K562 (cell line): Measurements from ENCODE around the gene KDM5D. TPM values are rescaled to one million over a fixed set of nuclear protein-coding genes. Genes with fewer than 3 reads are reported as not detected.

Experiments
- ATAC-seq: fragments of 200-7000 bp; cut with Tn5 transposase; 3 replicates; pipeline ENCODE4 v1.9.1; 2020; ENCODE audit warnings: moderate library complexity
- BruUV-seq: library from RNA; stranded (reverse); fragments of 400-500 nt; replicated peaks from 2 replicates; lab custom pipeline; 2021; lab: Mats Ljungman, UMichigan
- CTCF ChIA-PET: fragments of 300-600 bp; formaldehyde crosslinking; extraction: SDS; loops from one replicate; lab custom pipeline; 2021; ENCODE audit warnings: low intra/inter-chr PET ratio; lab: Yijun Ruan, JAX
- POLR2A ChIA-PET: fragments of 300-600, 350-650 bp; sonication (Branson Sonifier 250); formaldehyde crosslinking; extraction: SDS; loops from one replicate; lab custom pipeline; 2021; ENCODE audit warnings: antibody characterized with exemption, inconsistent platforms; lab: Yijun Ruan, JAX
- DNase-seq, 4 experiments: peaks; one replicate each; pipeline versions ENCODE4 v3.0.0 to v3.0.0-alpha.2; 2011 to 2018; ENCODE audit warnings: low spot score in 3 of 4, mixed read lengths in 3 of 4; ENCODE audit errors: extremely low read depth in 1 of 4
- FAIRE-seq: peaks from 2 replicates; lab custom pipeline; 2011; peaks lifted over from hg19 to GRCh38; lab: Jason Lieb, UNC
- H2AFZ ChIP-seq: 2 replicates; pipeline ENCODE4 v1.6.0; 2011; ENCODE audit warnings: low read depth, low read length, control low read depth, inconsistent platforms
- H3K27ac ChIP-seq: fragments of 200-600 bp; 3 replicates; pipeline ENCODE4 v1.8.0; 2011; ENCODE audit warnings: low read depth, mild to moderate bottlenecking, control low read depth, inconsistent platforms, low read length, moderate library complexity, mixed read lengths; ENCODE audit errors: extremely low read depth
- H3K27me3 ChIP-seq, 2 experiments: fragments of 300-600 bp in 1 of 2; 2 replicates in 1 of 2; 3 replicates in 1 of 2; pipeline versions ENCODE4 v1.6.0 to v1.8.0; 2011; ENCODE audit warnings: inconsistent platforms in 2 of 2, low read length in 2 of 2, mild to moderate bottlenecking in 1 of 2, mixed read lengths in 1 of 2, moderate library complexity in 1 of 2; ENCODE audit not compliant: control insufficient read depth in 2 of 2, insufficient read depth in 2 of 2
- H3K36me3 ChIP-seq: fragments of 300-600 bp; 3 replicates; pipeline ENCODE4 v1.8.0; 2011; ENCODE audit warnings: mild to moderate bottlenecking, low read length, inconsistent platforms; ENCODE audit not compliant: control insufficient read depth, insufficient read depth
- H3K4me1 ChIP-seq, 2 experiments: fragments of 200-600 bp in 1 of 2; replicated peaks in 1 of 2; 2 replicates in 1 of 2; 3 replicates in 1 of 2; pipeline versions ENCODE4 v1.5.1 to v1.8.0; 2011; ENCODE audit warnings: inconsistent platforms in 2 of 2, low read length in 2 of 2, mild to moderate bottlenecking in 1 of 2, mixed read lengths in 1 of 2, moderate library complexity in 1 of 2; ENCODE audit not compliant: control insufficient read depth in 2 of 2, insufficient read depth in 2 of 2
- H3K4me2 ChIP-seq: 2 replicates; pipeline ENCODE4 v1.6.1; 2011; ENCODE audit warnings: low read length, control low read depth, inconsistent platforms, mixed read lengths; ENCODE audit not compliant: insufficient read depth
- H3K4me3 ChIP-seq: fragments of 200-600 bp; sonication (generic), shearing (Covaris generic); 2 replicates; pipeline ENCODE4 v1.5.1; 2016; ENCODE audit warnings: control low read depth, inconsistent platforms
- H3K79me2 ChIP-seq: fragments of 200-600 bp; 3 replicates; pipeline ENCODE4 v1.8.0; 2011; ENCODE audit warnings: low read length, inconsistent platforms; ENCODE audit not compliant: control insufficient read depth, insufficient read depth
- H3K9ac ChIP-seq, 2 experiments: 2 replicates each; pipeline versions ENCODE4 v1.6.0 to v1.6.1; 2011; ENCODE audit warnings: low read depth in 2 of 2, low read length in 2 of 2, control low read depth in 1 of 2, inconsistent platforms in 1 of 2, mild to moderate bottlenecking in 1 of 2, mixed read lengths in 1 of 2; ENCODE audit not compliant: insufficient read depth in 1 of 2
- H3K9me1 ChIP-seq: one replicate; pipeline ENCODE4 v1.6.0; 2011; ENCODE audit warnings: inconsistent platforms, mild to moderate bottlenecking, low read length, moderate library complexity; ENCODE audit not compliant: control insufficient read depth, insufficient read depth
- H3K9me3 ChIP-seq: replicated peaks from 2 replicates; pipeline ENCODE4 v1.5.1; 2011; ENCODE audit warnings: low read depth, low read length, inconsistent platforms; ENCODE audit not compliant: control insufficient read depth, insufficient read depth
- H4K20me1 ChIP-seq: replicated peaks from 2 replicates; pipeline ENCODE4 v1.6.1; 2011; ENCODE audit warnings: low read length, inconsistent platforms, mixed read lengths; ENCODE audit not compliant: control insufficient read depth, insufficient read depth
- BRD4 ChIP-seq: fragments of 200-600 bp; sonication (generic); IDR thresholded peaks from 2 replicates; pipeline ENCODE4 v1.6.1; 2017; ENCODE audit warnings: inconsistent platforms
- CBX2 ChIP-seq: fragments of 200-600 bp; sonication (generic); IDR thresholded peaks from one replicate; pipeline ENCODE4 v1.6.1; 2012; ENCODE audit warnings: mild to moderate bottlenecking, low read length, inconsistent platforms; ENCODE audit not compliant: insufficient read depth, poor library complexity, severe bottlenecking
- HNRNPL ChIP-seq: fragments of 200-400 bp; formaldehyde crosslinking; IDR thresholded peaks from 2 replicates; pipeline ENCODE4 v1.6.1; 2017; ENCODE audit warnings: low read depth, mild to moderate bottlenecking, low read length
- MCM7 ChIP-seq, 2 experiments: fragments of 450-650 bp; IDR thresholded peaks; 2 replicates each; pipeline ENCODE4 v1.6.1; 2016 to 2018
- MYNN ChIP-seq, 2 experiments: sonication (generic); formaldehyde crosslinking in 1 of 2; IDR thresholded peaks; 2 replicates each; pipeline versions ENCODE4 v1.5.0 to v1.6.1; 2016 to 2020; ENCODE audit warnings: antibody characterized with exemption in 1 of 2, missing genetic modification reagents in 1 of 2
- POLR2AphosphoS5 ChIP-seq: IDR thresholded peaks from 2 replicates; pipeline ENCODE4 v1.6.1; 2011; ENCODE audit warnings: mild to moderate bottlenecking, low read depth, low read length, moderate library complexity; ENCODE audit not compliant: control insufficient read depth, insufficient read depth
- POU5F1 ChIP-seq: fragments of 150-350 bp; IDR thresholded peaks from 2 replicates; pipeline ENCODE4 v1.6.1; 2014; ENCODE audit warnings: borderline replicate concordance, low read length, low read depth, mild to moderate bottlenecking; ENCODE audit not compliant: partially characterized antibody
- RBM17 ChIP-seq: fragments of 200-400 bp; formaldehyde crosslinking; IDR thresholded peaks from 2 replicates; pipeline ENCODE4 v1.6.1; 2017; ENCODE audit warnings: low read depth, mild to moderate bottlenecking, low read length, borderline replicate concordance
- RCOR1 ChIP-seq, 2 experiments: IDR thresholded peaks; 2 replicates each; pipeline ENCODE4 v1.6.1; 2012; ENCODE audit warnings: low read depth in 2 of 2, low read length in 2 of 2, borderline replicate concordance in 1 of 2, improper control_type of control experiment in 1 of 2
- SP1 ChIP-seq: sonication (generic); formaldehyde crosslinking; IDR thresholded peaks from 2 replicates; pipeline ENCODE4 v1.8.1; 2022; ENCODE audit warnings: mild to moderate bottlenecking, missing genetic modification reagents
- ZFPM2 ChIP-seq: fragments of 250-450 bp; sonication (Bioruptor Pico); IDR thresholded peaks from 2 replicates; pipeline ENCODE4 v1.5.1; 2022; ENCODE audit warnings: mild to moderate bottlenecking
- WGBS: fragments of 100-300 bp; shearing (Covaris generic); methylation state at CpG from one replicate; pipeline ENCODE4 v1.1.6; 2016; ENCODE audit warnings: low coverage, mixed read lengths; ENCODE audit not compliant: insufficient coverage; ENCODE audit errors: missing lambda C conversion rate; 5-methylcytosine and 5-hydroxymethylcytosine counted together
- in situ Hi-C: fragments of 300-500 bp; cut with MboI; formaldehyde crosslinking; loops from 4 replicates; pipeline ENCODE4 v1.15.0; 2018; ENCODE audit warnings: inconsistent platforms, mixed read lengths
- intact Hi-C: fragments of 100-400 bp; cut with micrococcal nuclease; formaldehyde crosslinking; loops from 2 replicates; pipeline ENCODE4 v1.14.2; 2022
- polyA plus RNA-seq, 8 experiments: library from polyadenylated mRNA; depleted of rRNA in 4 of 8; stranded (reverse) in 5 of 8; unstranded in 3 of 8; fragments of >200 nt; fragmentation: Nextera tagmentation in 2 of 8; fragmentation: Illumina TruSeq in 1 of 8; extraction: Ambion mirVana in 2 of 8; extraction: Trizol in 1 of 8; gene quantifications; 2 replicates each; pipeline versions ENCODE4 v1.2.1 to v1.2.3, GENCODE V29; 2011 to 2014; ENCODE audit warnings: inconsistent platforms in 1 of 8, missing spikeins in 1 of 8
- total RNA-seq, 7 experiments: library from RNA; depleted of rRNA in 6 of 7; stranded (reverse); fragments of >200 nt in 6 of 7; fragmentation: Illumina TruSeq in 2 of 7; extraction: Trizol in 2 of 7; gene quantifications; 2 replicates each; pipeline versions ENCODE4 v1.2.1 to v1.2.3, GENCODE V29; 2011 to 2021; ENCODE audit warnings: low replicate concordance in 1 of 7
- TF ChIP-seq, protein P1 (sequence below), 2 experiments: fragments of 450-650 bp; IDR thresholded peaks; 2 replicates each; pipeline ENCODE4 v1.6.1; 2016
- TF ChIP-seq, protein P2 (sequence below), 2 experiments: IDR thresholded peaks; 2 replicates each; pipeline ENCODE4 v1.6.1; 2012; ENCODE audit warnings: improper control_type of control experiment in 2 of 2, low read depth in 2 of 2, low read length in 2 of 2, borderline replicate concordance in 1 of 2
- TF ChIP-seq, protein P3 (sequence below): fragments of 450-650 bp; formaldehyde crosslinking; IDR thresholded peaks from 2 replicates; pipeline ENCODE4 v1.4.0; 2022; ENCODE audit warnings: mild to moderate bottlenecking, moderate library complexity
- TF ChIP-seq, protein P4 (sequence below): fragments of 250-450 bp; sonication (Bioruptor Pico); IDR thresholded peaks from 2 replicates; pipeline ENCODE4 v1.4.0; 2020; ENCODE audit warnings: mild to moderate bottlenecking
- TF ChIP-seq, protein P5 (sequence below), 2 experiments: fragments of 450-650 bp in 1 of 2; sonication (generic) in 1 of 2; formaldehyde crosslinking; conservative IDR thresholded peaks; 2 replicates each; pipeline versions ENCODE4 v1.4.0 to v1.8.1; 2020 to 2022; ENCODE audit warnings: mild to moderate bottlenecking in 1 of 2, missing genetic modification reagents in 1 of 2

Gene KDM5D
- total and polyA plus RNA-seq, 9 of the 15 experiments (the other 6 are each of a cell fraction or from before 2014, with no cell fraction given): 0.27 TPM; not detected in 8

DNA sequence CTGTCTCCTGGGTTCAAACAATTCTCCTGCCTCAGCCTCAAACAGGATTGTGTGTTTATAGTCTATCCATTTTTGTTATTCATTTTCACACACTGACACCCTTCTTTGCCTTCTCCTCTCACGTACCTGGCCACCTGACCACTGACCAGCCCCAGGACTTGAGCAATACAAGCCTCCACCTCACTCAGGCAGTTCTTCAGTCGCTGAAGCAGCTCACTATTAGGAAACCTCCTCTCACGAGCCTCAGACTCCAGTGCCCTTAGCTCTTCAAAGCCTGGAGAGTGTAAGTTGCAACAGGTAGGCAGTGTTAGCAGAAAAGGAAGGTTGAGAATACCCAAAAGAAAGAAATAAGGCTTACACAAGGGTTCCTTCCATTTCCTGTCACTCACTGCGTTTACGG is 29.3 kb downstream of the KDM5D start:
- no peaks in the 10 kb centered on the region for H3K27me3 ChIP-seq
- H3K36me3 ChIP-seq: no peaks in the 10 kb centered on the region
- H3K27ac ChIP-seq: no peak overlapping the region
- no TSS peak for BruUV-seq
- no peak overlapping the region for H3K4me3 ChIP-seq
- ATAC-seq (no peak), FAIRE-seq (no peak), DNase-seq (no peak)
- in situ Hi-C loops (no loop called here), intact Hi-C loops (no loop called here)
- no peaks in the 10 kb centered on the region for H3K9me3 ChIP-seq
- POLR2A ChIA-PET: no interaction called here
- WGBS: no CpG with 5 or more reads among the region's 5 CpGs
- no peak overlapping the region for H2AFZ ChIP-seq
- no peaks in the 10 kb centered on the region for H3K4me1 ChIP-seq
- H3K79me2 ChIP-seq: no peaks in the 10 kb centered on the region
- H3K9ac ChIP-seq: no peak overlapping the region
- no peaks in the 10 kb centered on the region for H4K20me1 ChIP-seq
- CTCF ChIA-PET: no interaction called here
- no peaks in the 10 kb centered on the region for H3K9me1 ChIP-seq
- no peak overlapping the region for H3K4me2 ChIP-seq
- TF ChIP-seq, protein P1, sequence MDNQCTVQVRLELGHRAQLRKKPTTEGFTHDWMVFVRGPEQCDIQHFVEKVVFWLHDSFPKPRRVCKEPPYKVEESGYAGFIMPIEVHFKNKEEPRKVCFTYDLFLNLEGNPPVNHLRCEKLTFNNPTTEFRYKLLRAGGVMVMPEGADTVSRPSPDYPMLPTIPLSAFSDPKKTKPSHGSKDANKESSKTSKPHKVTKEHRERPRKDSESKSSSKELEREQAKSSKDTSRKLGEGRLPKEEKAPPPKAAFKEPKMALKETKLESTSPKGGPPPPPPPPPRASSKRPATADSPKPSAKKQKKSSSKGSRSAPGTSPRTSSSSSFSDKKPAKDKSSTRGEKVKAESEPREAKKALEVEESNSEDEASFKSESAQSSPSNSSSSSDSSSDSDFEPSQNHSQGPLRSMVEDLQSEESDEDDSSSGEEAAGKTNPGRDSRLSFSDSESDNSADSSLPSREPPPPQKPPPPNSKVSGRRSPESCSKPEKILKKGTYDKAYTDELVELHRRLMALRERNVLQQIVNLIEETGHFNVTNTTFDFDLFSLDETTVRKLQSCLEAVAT (IDR thresholded peaks at IDR 0.05): no peak
- TF ChIP-seq CBX2 (no peak), RBM17 (no peak), BRD4 (no peak), MCM7 (IDR thresholded peaks at IDR 0.05) (no peak), POLR2AphosphoS5 (no peak), HNRNPL (no peak), MYNN (IDR thresholded peaks at IDR 0.05) (no peak), MYNN (CRISPR knock-in tag; IDR thresholded peaks at IDR 0.05) (no peak), RCOR1 (IDR thresholded peaks at IDR 0.05; ENCODE audit: borderline replicate concordance in 1 of 2, low read depth in 2 of 2, low read length in 2 of 2) (no peak), ZFPM2 (CRISPR knock-in tag) (no peak), SP1 (CRISPR knock-in tag) (no peak), POU5F1 (no peak)
- TF ChIP-seq, protein P2, sequence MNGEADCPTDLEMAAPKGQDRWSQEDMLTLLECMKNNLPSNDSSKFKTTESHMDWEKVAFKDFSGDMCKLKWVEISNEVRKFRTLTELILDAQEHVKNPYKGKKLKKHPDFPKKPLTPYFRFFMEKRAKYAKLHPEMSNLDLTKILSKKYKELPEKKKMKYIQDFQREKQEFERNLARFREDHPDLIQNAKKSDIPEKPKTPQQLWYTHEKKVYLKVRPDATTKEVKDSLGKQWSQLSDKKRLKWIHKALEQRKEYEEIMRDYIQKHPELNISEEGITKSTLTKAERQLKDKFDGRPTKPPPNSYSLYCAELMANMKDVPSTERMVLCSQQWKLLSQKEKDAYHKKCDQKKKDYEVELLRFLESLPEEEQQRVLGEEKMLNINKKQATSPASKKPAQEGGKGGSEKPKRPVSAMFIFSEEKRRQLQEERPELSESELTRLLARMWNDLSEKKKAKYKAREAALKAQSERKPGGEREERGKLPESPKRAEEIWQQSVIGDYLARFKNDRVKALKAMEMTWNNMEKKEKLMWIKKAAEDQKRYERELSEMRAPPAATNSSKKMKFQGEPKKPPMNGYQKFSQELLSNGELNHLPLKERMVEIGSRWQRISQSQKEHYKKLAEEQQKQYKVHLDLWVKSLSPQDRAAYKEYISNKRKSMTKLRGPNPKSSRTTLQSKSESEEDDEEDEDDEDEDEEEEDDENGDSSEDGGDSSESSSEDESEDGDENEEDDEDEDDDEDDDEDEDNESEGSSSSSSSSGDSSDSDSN (IDR thresholded peaks at IDR 0.05; ENCODE audit: borderline replicate concordance in 1 of 2, low read depth in 2 of 2, low read length in 2 of 2): no peak
- TF ChIP-seq, protein P3, sequence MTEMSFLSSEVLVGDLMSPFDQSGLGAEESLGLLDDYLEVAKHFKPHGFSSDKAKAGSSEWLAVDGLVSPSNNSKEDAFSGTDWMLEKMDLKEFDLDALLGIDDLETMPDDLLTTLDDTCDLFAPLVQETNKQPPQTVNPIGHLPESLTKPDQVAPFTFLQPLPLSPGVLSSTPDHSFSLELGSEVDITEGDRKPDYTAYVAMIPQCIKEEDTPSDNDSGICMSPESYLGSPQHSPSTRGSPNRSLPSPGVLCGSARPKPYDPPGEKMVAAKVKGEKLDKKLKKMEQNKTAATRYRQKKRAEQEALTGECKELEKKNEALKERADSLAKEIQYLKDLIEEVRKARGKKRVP (CRISPR knock-in tag): no peak
- TF ChIP-seq, protein P4, sequence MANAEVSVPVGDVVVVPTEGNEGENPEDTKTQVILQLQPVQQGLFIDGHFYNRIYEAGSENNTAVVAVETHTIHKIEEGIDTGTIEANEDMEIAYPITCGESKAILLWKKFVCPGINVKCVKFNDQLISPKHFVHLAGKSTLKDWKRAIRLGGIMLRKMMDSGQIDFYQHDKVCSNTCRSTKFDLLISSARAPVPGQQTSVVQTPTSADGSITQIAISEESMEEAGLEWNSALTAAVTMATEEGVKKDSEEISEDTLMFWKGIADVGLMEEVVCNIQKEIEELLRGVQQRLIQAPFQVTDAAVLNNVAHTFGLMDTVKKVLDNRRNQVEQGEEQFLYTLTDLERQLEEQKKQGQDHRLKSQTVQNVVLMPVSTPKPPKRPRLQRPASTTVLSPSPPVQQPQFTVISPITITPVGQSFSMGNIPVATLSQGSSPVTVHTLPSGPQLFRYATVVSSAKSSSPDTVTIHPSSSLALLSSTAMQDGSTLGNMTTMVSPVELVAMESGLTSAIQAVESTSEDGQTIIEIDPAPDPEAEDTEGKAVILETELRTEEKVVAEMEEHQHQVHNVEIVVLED (CRISPR knock-in tag): no peak
- TF ChIP-seq, protein P5, sequence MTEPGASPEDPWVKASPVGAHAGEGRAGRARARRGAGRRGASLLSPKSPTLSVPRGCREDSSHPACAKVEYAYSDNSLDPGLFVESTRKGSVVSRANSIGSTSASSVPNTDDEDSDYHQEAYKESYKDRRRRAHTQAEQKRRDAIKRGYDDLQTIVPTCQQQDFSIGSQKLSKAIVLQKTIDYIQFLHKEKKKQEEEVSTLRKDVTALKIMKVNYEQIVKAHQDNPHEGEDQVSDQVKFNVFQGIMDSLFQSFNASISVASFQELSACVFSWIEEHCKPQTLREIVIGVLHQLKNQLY (CRISPR knock-in tag; conservative IDR thresholded peaks at IDR 0.05): no peak
